ENCODE measurements around the gene DHODH.
"Not testable (repeated sequence)": the region's sequence is repeated elsewhere in the genome, so short reads cannot be mapped to it uniquely, and the experiment has no call there.

Gene DHODH

GRCh38 chr16:72044296-72044695, 35.8 kb downstream of the DHODH start:
- TF ChIP-seq, protein P1, sequence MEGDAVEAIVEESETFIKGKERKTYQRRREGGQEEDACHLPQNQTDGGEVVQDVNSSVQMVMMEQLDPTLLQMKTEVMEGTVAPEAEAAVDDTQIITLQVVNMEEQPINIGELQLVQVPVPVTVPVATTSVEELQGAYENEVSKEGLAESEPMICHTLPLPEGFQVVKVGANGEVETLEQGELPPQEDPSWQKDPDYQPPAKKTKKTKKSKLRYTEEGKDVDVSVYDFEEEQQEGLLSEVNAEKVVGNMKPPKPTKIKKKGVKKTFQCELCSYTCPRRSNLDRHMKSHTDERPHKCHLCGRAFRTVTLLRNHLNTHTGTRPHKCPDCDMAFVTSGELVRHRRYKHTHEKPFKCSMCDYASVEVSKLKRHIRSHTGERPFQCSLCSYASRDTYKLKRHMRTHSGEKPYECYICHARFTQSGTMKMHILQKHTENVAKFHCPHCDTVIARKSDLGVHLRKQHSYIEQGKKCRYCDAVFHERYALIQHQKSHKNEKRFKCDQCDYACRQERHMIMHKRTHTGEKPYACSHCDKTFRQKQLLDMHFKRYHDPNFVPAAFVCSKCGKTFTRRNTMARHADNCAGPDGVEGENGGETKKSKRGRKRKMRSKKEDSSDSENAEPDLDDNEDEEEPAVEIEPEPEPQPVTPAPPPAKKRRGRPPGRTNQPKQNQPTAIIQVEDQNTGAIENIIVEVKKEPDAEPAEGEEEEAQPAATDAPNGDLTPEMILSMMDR (IDR thresholded peaks at IDR 0.05; ENCODE audit: extremely low read depth, missing control alignments) = no peak

GRCh38 chr16:72044825-72045359, 36.3 kb downstream of the DHODH start:
- TF ChIP-seq, protein P1 (IDR thresholded peaks at IDR 0.05; ENCODE audit: extremely low read depth, missing control alignments) = no peak
- no peak for DNase-seq (ENCODE audit: low spot score)

More at GRCh38 chr16:72044296-72044695, 35.8 kb downstream of the DHODH start:
- DNase-seq (ENCODE audit: low spot score) = no peak

- no peak for DNase-seq (ENCODE audit: low spot score)
- TF ChIP-seq, protein P1 (IDR thresholded peaks at IDR 0.05; ENCODE audit: extremely low read depth, missing control alignments) = no peak
Measured at GRCh38 chr16:72049110-72049509, 40.6 kb downstream of the DHODH start.

GRCh38 chr16:72050769-72051464, 42.4 kb downstream of the DHODH start:
- DNase-seq (ENCODE audit: low spot score) = no peak
- TF ChIP-seq, protein P1 (IDR thresholded peaks at IDR 0.05; ENCODE audit: extremely low read depth, missing control alignments) = no peak

- TF ChIP-seq, protein P1 (IDR thresholded peaks at IDR 0.05; ENCODE audit: extremely low read depth, missing control alignments) = no peak
- DNase-seq (ENCODE audit: low spot score) = no peak
Measured at GRCh38 chr16:72051818-72052217, 43.3 kb downstream of the DHODH start.

GRCh38 chr16:72054254-72054847, 45.8 kb downstream of the DHODH start, which contains the start of gene HP:
Gene HP, plus strand, starts transcription at chr16:72054505. Its CDS starts 148 bp downstream, at chr16:72054653.
- not testable (repeated sequence) for DNase-seq (ENCODE audit: low spot score)

DNA sequence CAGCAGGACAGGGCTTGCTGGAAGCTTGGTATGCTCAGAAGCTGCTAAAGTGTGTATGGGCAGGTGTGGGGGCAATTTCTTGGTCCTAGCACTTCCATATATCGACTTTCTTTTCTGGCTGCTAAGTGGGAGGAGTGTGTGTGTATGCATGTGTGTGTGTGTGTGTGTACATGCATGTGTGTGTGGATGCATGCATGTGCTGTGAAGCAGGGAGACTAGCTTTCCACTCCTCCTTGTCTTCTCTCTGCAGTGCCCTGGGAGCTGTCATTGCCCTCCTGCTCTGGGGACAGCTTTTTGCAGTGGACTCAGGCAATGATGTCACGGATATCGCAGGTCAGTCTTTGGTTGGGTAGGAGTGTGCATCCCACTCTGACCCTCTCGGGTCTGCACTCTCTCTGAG, 47.4 kb downstream of the DHODH start:
- no peak for DNase-seq (ENCODE audit: low spot score)
- TF ChIP-seq, protein P1 (IDR thresholded peaks at IDR 0.05; ENCODE audit: extremely low read depth, missing control alignments) = no peak

DNA sequence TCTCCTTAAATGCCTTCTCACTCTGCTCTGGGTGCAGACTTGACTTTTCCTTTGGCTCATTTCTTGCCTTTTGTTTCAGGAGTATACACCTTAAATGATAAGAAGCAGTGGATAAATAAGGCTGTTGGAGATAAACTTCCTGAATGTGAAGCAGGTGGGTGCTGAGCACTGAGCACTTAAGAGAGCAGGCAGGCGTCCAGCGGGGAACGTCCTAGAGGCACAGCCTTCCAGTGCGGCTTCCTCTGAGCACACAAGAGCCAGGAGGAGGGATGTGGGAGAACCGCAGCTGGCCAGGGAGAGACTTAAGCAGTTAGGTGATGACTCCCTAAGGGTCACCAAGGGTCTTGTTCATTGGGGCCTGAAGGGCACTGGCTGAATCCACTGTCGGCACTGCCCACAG, 48.8 kb downstream of the DHODH start:
- not testable (repeated sequence) for DNase-seq (ENCODE audit: low spot score)

DNA sequence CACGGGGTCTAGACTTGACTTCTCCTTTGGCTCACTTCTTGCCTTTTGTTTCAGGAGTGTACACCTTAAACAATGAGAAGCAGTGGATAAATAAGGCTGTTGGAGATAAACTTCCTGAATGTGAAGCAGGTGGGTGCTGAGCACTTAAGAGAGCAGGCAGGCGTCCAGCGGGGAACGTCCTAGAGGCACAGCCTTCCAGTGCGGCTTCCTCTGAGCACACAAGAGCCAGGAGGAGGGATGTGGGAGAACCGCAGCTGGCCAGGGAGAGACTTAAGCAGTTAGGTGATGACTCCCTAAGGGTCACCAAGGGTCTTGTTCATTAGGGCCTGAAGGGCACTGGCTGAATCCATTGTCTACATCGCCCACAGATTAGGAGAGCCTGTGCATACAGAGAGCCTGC, 50.5 kb downstream of the DHODH start:
- not testable (repeated sequence) for DNase-seq (ENCODE audit: low spot score)

All from GM20000 (cell line).